Measurements from ENCODE around the gene DPH6.

The DPH6 gene

GRCh38 chr15:35323141-35323540, 222.8 kb downstream of the DPH6 start:
- H3K4me3 Mint-ChIP-seq = no peak overlapping the region
- no peak for ATAC-seq
- H3K36me3 Mint-ChIP-seq = no peaks in the 10 kb centered on the region
- H3K9me3 Mint-ChIP-seq = no peaks in the 10 kb centered on the region
- H3K4me1 Mint-ChIP-seq = no peaks in the 10 kb centered on the region
- H3K27ac Mint-ChIP-seq = no peak overlapping the region
- no peaks in the 10 kb centered on the region for H3K27me3 Mint-ChIP-seq

GRCh38 chr15:35321926-35322325, 224.0 kb downstream of the DPH6 start:
- no peaks in the 10 kb centered on the region for H3K36me3 Mint-ChIP-seq
- no peaks in the 10 kb centered on the region for H3K27me3 Mint-ChIP-seq
- ATAC-seq = no peak
- no peaks in the 10 kb centered on the region for H3K9me3 Mint-ChIP-seq
- H3K27ac Mint-ChIP-seq = no peak overlapping the region
- no peak overlapping the region for H3K4me3 Mint-ChIP-seq
- no peaks in the 10 kb centered on the region for H3K4me1 Mint-ChIP-seq

GRCh38 chr15:35320911-35321310, 225.1 kb downstream of the DPH6 start:
- no peaks in the 10 kb centered on the region for H3K36me3 Mint-ChIP-seq
- H3K27me3 Mint-ChIP-seq = no peaks in the 10 kb centered on the region
- no peak for ATAC-seq
- H3K4me1 Mint-ChIP-seq = no peaks in the 10 kb centered on the region
- H3K27ac Mint-ChIP-seq = no peak overlapping the region
- no peak overlapping the region for H3K4me3 Mint-ChIP-seq
- H3K9me3 Mint-ChIP-seq = peaks cover 3% of the 10 kb centered on the region
